Neural cell (in vitro differentiated cells): ENCODE data around the gene ELN. TPM values are rescaled to one million over a fixed set of nuclear protein-coding genes. Genes with fewer than 3 reads are reported as not detected.

ENCODE experiments used
- H2AFZ ChIP-seq: fragments of 200-600, 300-800 bp; sonication (generic), shearing (Covaris generic); 2 replicates; pipeline ENCODE4 v1.6.0; 2014; ENCODE audit warnings: low read depth, mild to moderate bottlenecking, antibody characterized with exemption, low read length, moderate library complexity
- H3F3A ChIP-seq: fragments of 200-600 bp; shearing (Covaris generic); 2 replicates; pipeline ENCODE4 v1.6.1; 2016; ENCODE audit warnings: mild to moderate bottlenecking, moderate library complexity, mixed read lengths, antibody characterized with exemption, low read length; ENCODE audit not compliant: insufficient read depth, poor library complexity, severe bottlenecking
- H3K27ac ChIP-seq: fragments of 200-600, 300-800 bp; sonication (generic), shearing (Covaris generic); 2 replicates; pipeline ENCODE4 v1.5.1; 2014; ENCODE audit warnings: mild to moderate bottlenecking, low read length, moderate library complexity
- H3K27me3 ChIP-seq: fragments of 300-800, 200-600 bp; sonication (generic), shearing (Covaris generic); 2 replicates; pipeline ENCODE4 v1.6.0; 2014; ENCODE audit warnings: mild to moderate bottlenecking, low read depth, low read length, moderate library complexity; ENCODE audit not compliant: insufficient read depth
- H3K36me3 ChIP-seq: fragments of 300-800, 200-600 bp; sonication (generic), shearing (Covaris generic); 2 replicates; pipeline ENCODE4 v1.5.1; 2014; ENCODE audit warnings: mild to moderate bottlenecking, antibody characterized with exemption, low read length, moderate library complexity; ENCODE audit not compliant: insufficient read depth
- H3K4me2 ChIP-seq: fragments of 300-800, 200-600 bp; sonication (generic), shearing (Covaris generic); 2 replicates; pipeline ENCODE4 v1.6.0; 2014; ENCODE audit warnings: mild to moderate bottlenecking, low read length
- H3K4me3 ChIP-seq: fragments of 300-800, 200-600 bp; sonication (generic), shearing (Covaris generic); 2 replicates; pipeline ENCODE4 v1.5.1; 2014; ENCODE audit warnings: mild to moderate bottlenecking, low read length, moderate library complexity
- H3K79me2 ChIP-seq: fragments of 200-600 bp; shearing (Covaris generic); replicated peaks from 2 replicates; pipeline ENCODE4 v1.6.0; 2014; ENCODE audit warnings: mild to moderate bottlenecking, low read length, moderate library complexity; ENCODE audit not compliant: insufficient read depth
- H3K9ac ChIP-seq: fragments of 300-800, 200-600 bp; sonication (generic), shearing (Covaris generic); 2 replicates; pipeline ENCODE4 v1.6.1; 2016; ENCODE audit warnings: mild to moderate bottlenecking, low read length, mixed read lengths
- H3K9me2 ChIP-seq: fragments of 200-600 bp; shearing (Covaris generic); 2 replicates; pipeline ENCODE4 v1.6.1; 2016; ENCODE audit warnings: mild to moderate bottlenecking, low read length, mixed read lengths; ENCODE audit not compliant: insufficient read depth
- H3K9me3 ChIP-seq: fragments of 200-600, 300-800 bp; sonication (generic), shearing (Covaris generic); 2 replicates; pipeline ENCODE4 v1.6.1; 2016; ENCODE audit warnings: mild to moderate bottlenecking, mixed run types, low read length, moderate library complexity, mixed read lengths
- H4K20me1 ChIP-seq: fragments of 200-600 bp; shearing (Covaris generic); 2 replicates; pipeline ENCODE4 v1.6.1; 2016; ENCODE audit warnings: mild to moderate bottlenecking, mixed run types; ENCODE audit not compliant: insufficient read depth
- EP300 ChIP-seq: fragments of 450-650 bp; conservative IDR thresholded peaks from 2 replicates; pipeline ENCODE4 v1.6.1; 2014; ENCODE audit warnings: antibody characterized with exemption, mild to moderate bottlenecking, moderate library complexity; ENCODE audit not compliant: poor library complexity, severe bottlenecking
- EZH2 ChIP-seq: fragments of 200-600, 300-800 bp; shearing (Covaris generic), sonication (generic); IDR thresholded peaks from 2 replicates; pipeline ENCODE4 v1.6.1; 2014; ENCODE audit warnings: antibody characterized with exemption, low read length, borderline replicate concordance, mild to moderate bottlenecking; ENCODE audit not compliant: insufficient read depth, poor library complexity, severe bottlenecking
- MXI1 ChIP-seq: fragments of 450-650 bp; conservative IDR thresholded peaks from 2 replicates; pipeline ENCODE4 v1.6.1; 2014; ENCODE audit warnings: antibody characterized with exemption, mild to moderate bottlenecking; ENCODE audit not compliant: poor library complexity, severe bottlenecking
- POLR2AphosphoS5 ChIP-seq: IDR thresholded peaks from 2 replicates; pipeline ENCODE4 v1.6.1; 2012
- RAD21 ChIP-seq: fragments of 450-650 bp; conservative IDR thresholded peaks from 2 replicates; pipeline ENCODE4 v1.6.1; 2014; ENCODE audit warnings: antibody characterized with exemption, mild to moderate bottlenecking, moderate library complexity
- SMC3 ChIP-seq: fragments of 450-650 bp; conservative IDR thresholded peaks from 2 replicates; pipeline ENCODE4 v1.6.1; 2014; ENCODE audit warnings: antibody characterized with exemption, mild to moderate bottlenecking, moderate library complexity; ENCODE audit not compliant: poor library complexity
- TAF1 ChIP-seq: IDR thresholded peaks from 2 replicates; pipeline ENCODE4 v1.6.1; 2012; ENCODE audit warnings: low read depth
- polyA plus RNA-seq: library from polyadenylated mRNA; depleted of rRNA; stranded (reverse); fragments of >200 nt; gene quantifications from 2 replicates; pipeline ENCODE4 v1.2.3, GENCODE V29; 2014
- TF ChIP-seq, protein P1 (sequence below): fragments of 450-650 bp; IDR thresholded peaks from 2 replicates; pipeline ENCODE4 v1.5.1; 2014; ENCODE audit warnings: antibody characterized with exemption, mild to moderate bottlenecking, moderate library complexity; ENCODE audit not compliant: poor library complexity, severe bottlenecking
- TF ChIP-seq, protein P2 (sequence below): IDR thresholded peaks from 2 replicates; pipeline ENCODE4 v1.6.1; 2012; ENCODE audit warnings: borderline replicate concordance

ELN gene
- polyA plus RNA-seq, 1 donor from 2014 or later, result not detected

DNA sequence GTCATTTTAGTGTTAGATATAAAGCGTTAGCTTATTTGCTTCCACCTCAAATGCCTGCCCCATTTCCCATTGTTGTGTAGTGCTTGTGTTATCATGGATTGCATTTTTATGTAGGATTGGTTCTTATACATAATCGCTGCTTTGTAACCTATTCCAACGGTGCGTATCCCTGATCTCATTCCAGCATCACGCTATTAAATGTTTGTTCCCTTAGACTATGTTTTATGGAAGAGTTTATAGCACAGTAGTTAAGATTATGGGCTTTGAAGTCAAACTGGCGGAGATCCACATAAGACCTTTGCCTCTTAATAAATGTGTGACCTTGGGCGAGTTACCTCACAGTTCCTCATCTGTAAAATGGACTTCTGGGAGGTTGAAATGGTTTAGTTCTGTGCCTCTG lies 34.0 kb upstream of the ELN start:
- H3K79me2 ChIP-seq, result no peaks in the 10 kb centered on the region
- no peaks in the 10 kb centered on the region for H3K36me3 ChIP-seq
- H3K9me2 ChIP-seq, result no peaks in the 10 kb centered on the region
- no peaks in the 10 kb centered on the region for H3K9me3 ChIP-seq
- no peak overlapping the region for H2AFZ ChIP-seq
- no peaks in the 10 kb centered on the region for H3K27me3 ChIP-seq
- no peaks in the 10 kb centered on the region for H3F3A ChIP-seq
- H3K4me3 ChIP-seq, result no peak overlapping the region
- no peak overlapping the region for H3K9ac ChIP-seq
- no peak overlapping the region for H3K4me2 ChIP-seq
- H4K20me1 ChIP-seq, result no peaks in the 10 kb centered on the region
- H3K27ac ChIP-seq, result no peak overlapping the region
- TF ChIP-seq TAF1, result no peak
- TF ChIP-seq, protein P1, sequence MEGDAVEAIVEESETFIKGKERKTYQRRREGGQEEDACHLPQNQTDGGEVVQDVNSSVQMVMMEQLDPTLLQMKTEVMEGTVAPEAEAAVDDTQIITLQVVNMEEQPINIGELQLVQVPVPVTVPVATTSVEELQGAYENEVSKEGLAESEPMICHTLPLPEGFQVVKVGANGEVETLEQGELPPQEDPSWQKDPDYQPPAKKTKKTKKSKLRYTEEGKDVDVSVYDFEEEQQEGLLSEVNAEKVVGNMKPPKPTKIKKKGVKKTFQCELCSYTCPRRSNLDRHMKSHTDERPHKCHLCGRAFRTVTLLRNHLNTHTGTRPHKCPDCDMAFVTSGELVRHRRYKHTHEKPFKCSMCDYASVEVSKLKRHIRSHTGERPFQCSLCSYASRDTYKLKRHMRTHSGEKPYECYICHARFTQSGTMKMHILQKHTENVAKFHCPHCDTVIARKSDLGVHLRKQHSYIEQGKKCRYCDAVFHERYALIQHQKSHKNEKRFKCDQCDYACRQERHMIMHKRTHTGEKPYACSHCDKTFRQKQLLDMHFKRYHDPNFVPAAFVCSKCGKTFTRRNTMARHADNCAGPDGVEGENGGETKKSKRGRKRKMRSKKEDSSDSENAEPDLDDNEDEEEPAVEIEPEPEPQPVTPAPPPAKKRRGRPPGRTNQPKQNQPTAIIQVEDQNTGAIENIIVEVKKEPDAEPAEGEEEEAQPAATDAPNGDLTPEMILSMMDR, result no peak
- TF ChIP-seq SMC3, result no peak
- no peak for TF ChIP-seq MXI1
- TF ChIP-seq, protein P2, sequence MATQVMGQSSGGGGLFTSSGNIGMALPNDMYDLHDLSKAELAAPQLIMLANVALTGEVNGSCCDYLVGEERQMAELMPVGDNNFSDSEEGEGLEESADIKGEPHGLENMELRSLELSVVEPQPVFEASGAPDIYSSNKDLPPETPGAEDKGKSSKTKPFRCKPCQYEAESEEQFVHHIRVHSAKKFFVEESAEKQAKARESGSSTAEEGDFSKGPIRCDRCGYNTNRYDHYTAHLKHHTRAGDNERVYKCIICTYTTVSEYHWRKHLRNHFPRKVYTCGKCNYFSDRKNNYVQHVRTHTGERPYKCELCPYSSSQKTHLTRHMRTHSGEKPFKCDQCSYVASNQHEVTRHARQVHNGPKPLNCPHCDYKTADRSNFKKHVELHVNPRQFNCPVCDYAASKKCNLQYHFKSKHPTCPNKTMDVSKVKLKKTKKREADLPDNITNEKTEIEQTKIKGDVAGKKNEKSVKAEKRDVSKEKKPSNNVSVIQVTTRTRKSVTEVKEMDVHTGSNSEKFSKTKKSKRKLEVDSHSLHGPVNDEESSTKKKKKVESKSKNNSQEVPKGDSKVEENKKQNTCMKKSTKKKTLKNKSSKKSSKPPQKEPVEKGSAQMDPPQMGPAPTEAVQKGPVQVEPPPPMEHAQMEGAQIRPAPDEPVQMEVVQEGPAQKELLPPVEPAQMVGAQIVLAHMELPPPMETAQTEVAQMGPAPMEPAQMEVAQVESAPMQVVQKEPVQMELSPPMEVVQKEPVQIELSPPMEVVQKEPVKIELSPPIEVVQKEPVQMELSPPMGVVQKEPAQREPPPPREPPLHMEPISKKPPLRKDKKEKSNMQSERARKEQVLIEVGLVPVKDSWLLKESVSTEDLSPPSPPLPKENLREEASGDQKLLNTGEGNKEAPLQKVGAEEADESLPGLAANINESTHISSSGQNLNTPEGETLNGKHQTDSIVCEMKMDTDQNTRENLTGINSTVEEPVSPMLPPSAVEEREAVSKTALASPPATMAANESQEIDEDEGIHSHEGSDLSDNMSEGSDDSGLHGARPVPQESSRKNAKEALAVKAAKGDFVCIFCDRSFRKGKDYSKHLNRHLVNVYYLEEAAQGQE, result no peak
- no peak for TF ChIP-seq RAD21
- no peak for TF ChIP-seq EP300

DNA sequence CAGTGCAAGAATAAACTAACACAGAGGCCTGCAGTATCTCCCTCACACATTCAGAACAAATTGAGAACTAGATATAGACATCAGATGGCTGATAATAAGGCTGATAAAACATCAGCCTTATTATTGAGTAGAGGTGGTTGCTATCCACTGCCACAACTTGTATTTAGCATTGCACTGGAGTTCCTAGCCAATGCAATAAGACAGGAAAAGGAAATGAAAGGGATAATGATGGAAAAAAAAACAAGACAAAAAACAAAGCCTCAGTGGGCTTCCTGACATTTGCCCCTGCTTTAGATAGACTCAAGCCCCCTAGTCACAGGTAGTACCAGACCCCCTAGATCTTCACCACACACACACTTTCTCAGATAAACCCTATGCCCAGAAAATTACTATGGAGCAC lies 33.2 kb upstream of the ELN start:
- Histone ChIP-seq H3K79me2 (no peaks in the 10 kb centered on the region), H3K4me2 (no peak overlapping the region), H2AFZ (no peak overlapping the region), H3K27ac (no peak overlapping the region), H3K9me3 (no peaks in the 10 kb centered on the region), H3K4me3 (no peak overlapping the region), H3K27me3 (no peaks in the 10 kb centered on the region), H4K20me1 (no peaks in the 10 kb centered on the region), H3F3A (no peaks in the 10 kb centered on the region), H3K36me3 (no peaks in the 10 kb centered on the region), H3K9me2 (no peaks in the 10 kb centered on the region), H3K9ac (no peak overlapping the region)
- TF ChIP-seq SMC3, result no peak
- no peak for TF ChIP-seq RAD21
- no peak for TF ChIP-seq MXI1
- TF ChIP-seq POLR2AphosphoS5, result no peak
- no peak for TF ChIP-seq EZH2
- TF ChIP-seq, protein P2, result no peak
- TF ChIP-seq, protein P1, result no peak
- TF ChIP-seq EP300, result no peak
- no peak for TF ChIP-seq TAF1
